Measurements from ENCODE around the gene ALOXE3. TPM values are rescaled to one million over a fixed set of nuclear protein-coding genes. Genes with fewer than 3 reads are reported as not detected.

ALOXE3 gene
- polyA plus RNA-seq, 2 donors = 0.43 to 1.7 TPM

- H3K36me3 ChIP-seq (ENCODE audit: control insufficient read depth in 2 of 2, insufficient read depth in 2 of 2, low read length in 1 of 2) = no peaks in the 10 kb centered on the region
- H3K27ac ChIP-seq (ENCODE audit: low read depth in 2 of 2, low read length in 1 of 2) = peak overlapping the region in 1 of 2 donors; percentile 76
- WGBS, 2 donors = 68 to 72% methylated on average over 4 of the region's 4 CpGs
- H3K4me1 ChIP-seq (ENCODE audit: control insufficient read depth in 2 of 2, insufficient read depth in 2 of 2, low read length in 1 of 2) = peaks cover 0 to 13% of the 10 kb centered on the region in 2 donors
- H3K27me3 ChIP-seq (ENCODE audit: control insufficient read depth in 1 of 2, insufficient read depth in 2 of 2, low read length in 2 of 2) = no peaks in the 10 kb centered on the region
- H3K9me3 ChIP-seq (ENCODE audit: control insufficient read depth in 2 of 2, insufficient read depth in 1 of 2, low read depth in 1 of 2, low read length in 1 of 2) = no peaks in the 10 kb centered on the region
- H3K4me3 ChIP-seq (ENCODE audit: low read depth in 1 of 2, low read length in 2 of 2) = no peak overlapping the region
These were observed 14.8 kb downstream of the ALOXE3 start for GRCh38 chr17:8103549-8103948.

DNA sequence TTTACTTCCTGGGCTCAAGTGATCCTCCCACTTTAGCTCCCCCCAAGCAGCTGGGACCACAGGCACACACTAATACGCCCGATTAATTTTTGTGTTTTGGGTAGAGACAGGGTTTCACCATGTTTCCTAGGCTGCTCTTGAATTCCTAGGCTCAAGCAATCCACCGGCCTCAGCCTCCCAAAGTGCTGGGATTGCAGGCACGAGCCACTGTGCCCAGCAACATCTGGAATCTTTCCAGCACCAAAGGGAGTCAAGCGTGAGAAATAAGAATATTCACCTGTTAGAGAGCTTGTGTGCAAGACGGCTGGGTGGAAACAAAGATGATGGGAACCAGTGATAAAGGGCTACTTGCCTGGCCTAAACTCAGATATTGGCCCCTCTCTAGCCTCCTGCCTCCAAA is 16.6 kb downstream of the ALOXE3 start:
- Histone ChIP-seq H3K4me3 (ENCODE audit: low read depth in 1 of 2, low read length in 2 of 2) (no peak overlapping the region), H3K4me1 (ENCODE audit: control insufficient read depth in 2 of 2, insufficient read depth in 2 of 2, low read length in 1 of 2) (peaks cover 0 to 13% of the 10 kb centered on the region in 2 donors), H3K27me3 (ENCODE audit: control insufficient read depth in 1 of 2, insufficient read depth in 2 of 2, low read length in 2 of 2) (no peaks in the 10 kb centered on the region), H3K9me3 (ENCODE audit: control insufficient read depth in 2 of 2, insufficient read depth in 1 of 2, low read depth in 1 of 2, low read length in 1 of 2) (no peaks in the 10 kb centered on the region), H3K27ac (ENCODE audit: low read depth in 2 of 2, low read length in 1 of 2) (no peak overlapping the region), H3K36me3 (ENCODE audit: control insufficient read depth in 2 of 2, insufficient read depth in 2 of 2, low read length in 1 of 2) (no peaks in the 10 kb centered on the region)
- 67 to 80% methylated on average over 6 of the region's 6 CpGs for WGBS, 2 donors

GRCh38 chr17:8100763-8101162 is 17.6 kb downstream of the ALOXE3 start:
- Histone ChIP-seq H3K4me3 (ENCODE audit: low read depth in 1 of 2, low read length in 2 of 2) (no peak overlapping the region), H3K4me1 (ENCODE audit: control insufficient read depth in 2 of 2, insufficient read depth in 2 of 2, low read length in 1 of 2) (peaks cover 0 to 13% of the 10 kb centered on the region in 2 donors), H3K27me3 (ENCODE audit: control insufficient read depth in 1 of 2, insufficient read depth in 2 of 2, low read length in 2 of 2) (no peaks in the 10 kb centered on the region), H3K27ac (ENCODE audit: low read depth in 2 of 2, low read length in 1 of 2) (no peak overlapping the region), H3K36me3 (ENCODE audit: control insufficient read depth in 2 of 2, insufficient read depth in 2 of 2, low read length in 1 of 2) (no peaks in the 10 kb centered on the region), H3K9me3 (ENCODE audit: control insufficient read depth in 2 of 2, insufficient read depth in 1 of 2, low read depth in 1 of 2, low read length in 1 of 2) (no peaks in the 10 kb centered on the region)
- 83% methylated on average over 2 of the region's 2 CpGs for WGBS, 2 donors

- 36 to 38% methylated on average over 2 of the region's 2 CpGs for WGBS, 2 donors
These were observed 18.2 kb downstream of the ALOXE3 start for GRCh38 chr17:8100111-8100510.

GRCh38 chr17:8096541-8096940 is 21.8 kb downstream of the ALOXE3 start:
- Histone ChIP-seq H3K9me3 (ENCODE audit: control insufficient read depth in 2 of 2, insufficient read depth in 1 of 2, low read depth in 1 of 2, low read length in 1 of 2) (no peaks in the 10 kb centered on the region), H3K27me3 (ENCODE audit: control insufficient read depth in 1 of 2, insufficient read depth in 2 of 2, low read length in 2 of 2) (no peaks in the 10 kb centered on the region), H3K27ac (ENCODE audit: low read depth in 2 of 2, low read length in 1 of 2) (no peak overlapping the region), H3K4me1 (ENCODE audit: control insufficient read depth in 2 of 2, insufficient read depth in 2 of 2, low read length in 1 of 2) (peaks cover 0 to 2% of the 10 kb centered on the region in 2 donors), H3K4me3 (ENCODE audit: low read depth in 1 of 2, low read length in 2 of 2) (no peak overlapping the region), H3K36me3 (ENCODE audit: control insufficient read depth in 2 of 2, insufficient read depth in 2 of 2, low read length in 1 of 2) (no peaks in the 10 kb centered on the region)
- 90 to 93% methylated on average over 8 of the region's 8 CpGs for WGBS, 2 donors

More at GRCh38 chr17:8100111-8100510, 18.2 kb downstream of the ALOXE3 start:
- no peaks in the 10 kb centered on the region for H3K27me3 ChIP-seq (ENCODE audit: control insufficient read depth in 1 of 2, insufficient read depth in 2 of 2, low read length in 2 of 2)
- H3K9me3 ChIP-seq (ENCODE audit: control insufficient read depth in 2 of 2, insufficient read depth in 1 of 2, low read depth in 1 of 2, low read length in 1 of 2) = no peaks in the 10 kb centered on the region
- H3K4me1 ChIP-seq (ENCODE audit: control insufficient read depth in 2 of 2, insufficient read depth in 2 of 2, low read length in 1 of 2) = peaks cover 0 to 13% of the 10 kb centered on the region in 2 donors
- no peak overlapping the region for H3K27ac ChIP-seq (ENCODE audit: low read depth in 2 of 2, low read length in 1 of 2)
- no peak overlapping the region for H3K4me3 ChIP-seq (ENCODE audit: low read depth in 1 of 2, low read length in 2 of 2)
- no peaks in the 10 kb centered on the region for H3K36me3 ChIP-seq (ENCODE audit: control insufficient read depth in 2 of 2, insufficient read depth in 2 of 2, low read length in 1 of 2)

GRCh38 chr17:8095361-8095760 is 23.0 kb downstream of the ALOXE3 start:
- 77 to 81% methylated on average over 6 of the region's 6 CpGs for WGBS, 2 donors
- Histone ChIP-seq H3K27ac (ENCODE audit: low read depth in 2 of 2, low read length in 1 of 2) (no peak overlapping the region), H3K27me3 (ENCODE audit: control insufficient read depth in 1 of 2, insufficient read depth in 2 of 2, low read length in 2 of 2) (no peaks in the 10 kb centered on the region), H3K36me3 (ENCODE audit: control insufficient read depth in 2 of 2, insufficient read depth in 2 of 2, low read length in 1 of 2) (no peaks in the 10 kb centered on the region), H3K4me3 (ENCODE audit: low read depth in 1 of 2, low read length in 2 of 2) (no peak overlapping the region), H3K9me3 (ENCODE audit: control insufficient read depth in 2 of 2, insufficient read depth in 1 of 2, low read depth in 1 of 2, low read length in 1 of 2) (no peaks in the 10 kb centered on the region), H3K4me1 (ENCODE audit: control insufficient read depth in 2 of 2, insufficient read depth in 2 of 2, low read length in 1 of 2) (peaks cover 0 to 2% of the 10 kb centered on the region in 2 donors)

- peaks cover 2 to 6% of the 10 kb centered on the region in 2 donors for H3K4me1 ChIP-seq (ENCODE audit: control insufficient read depth in 2 of 2, insufficient read depth in 2 of 2, low read length in 1 of 2)
- WGBS, 2 donors = 38% methylated on average over 9 of the region's 9 CpGs
- no peaks in the 10 kb centered on the region for H3K27me3 ChIP-seq (ENCODE audit: control insufficient read depth in 1 of 2, insufficient read depth in 2 of 2, low read length in 2 of 2)
- no peaks in the 10 kb centered on the region for H3K9me3 ChIP-seq (ENCODE audit: control insufficient read depth in 2 of 2, insufficient read depth in 1 of 2, low read depth in 1 of 2, low read length in 1 of 2)
- peak overlapping the region in 1 of 2 donors; percentile 87 for H3K27ac ChIP-seq (ENCODE audit: low read depth in 2 of 2, low read length in 1 of 2)
- no peak overlapping the region for H3K4me3 ChIP-seq (ENCODE audit: low read depth in 1 of 2, low read length in 2 of 2)
- H3K36me3 ChIP-seq (ENCODE audit: control insufficient read depth in 2 of 2, insufficient read depth in 2 of 2, low read length in 1 of 2) = no peaks in the 10 kb centered on the region
These were observed 27.2 kb downstream of the ALOXE3 start for GRCh38 chr17:8091033-8091687.

DNA sequence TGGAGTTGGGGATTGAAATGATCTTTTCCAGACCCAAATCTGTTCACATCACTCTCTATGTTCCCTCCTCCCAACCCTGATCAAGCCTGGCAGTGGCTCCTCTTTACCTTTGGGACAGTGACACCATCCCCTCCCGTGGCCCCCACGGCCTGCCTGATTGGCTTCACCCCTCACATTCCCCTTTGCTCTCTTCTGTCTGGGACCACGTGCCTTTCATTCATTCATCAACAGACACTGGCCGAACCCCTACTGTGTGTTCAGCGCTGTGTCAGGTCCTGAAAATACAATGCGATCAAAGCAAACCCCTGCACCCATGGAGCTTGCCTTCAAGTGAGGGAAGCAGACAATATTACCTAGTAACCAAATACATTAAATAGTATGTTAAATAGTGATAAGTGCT is 28.6 kb downstream of the ALOXE3 start:
- H3K27ac ChIP-seq (ENCODE audit: low read depth in 2 of 2, low read length in 1 of 2) = no peak overlapping the region
- no peak overlapping the region for H3K4me3 ChIP-seq (ENCODE audit: low read depth in 1 of 2, low read length in 2 of 2)
- WGBS, 2 donors = 66 to 67% methylated on average over 6 of the region's 6 CpGs
- H3K9me3 ChIP-seq (ENCODE audit: control insufficient read depth in 2 of 2, insufficient read depth in 1 of 2, low read depth in 1 of 2, low read length in 1 of 2) = no peaks in the 10 kb centered on the region
- H3K4me1 ChIP-seq (ENCODE audit: control insufficient read depth in 2 of 2, insufficient read depth in 2 of 2, low read length in 1 of 2) = peaks cover 2 to 6% of the 10 kb centered on the region in 2 donors
- no peaks in the 10 kb centered on the region for H3K36me3 ChIP-seq (ENCODE audit: control insufficient read depth in 2 of 2, insufficient read depth in 2 of 2, low read length in 1 of 2)
- H3K27me3 ChIP-seq (ENCODE audit: control insufficient read depth in 1 of 2, insufficient read depth in 2 of 2, low read length in 2 of 2) = no peaks in the 10 kb centered on the region

DNA sequence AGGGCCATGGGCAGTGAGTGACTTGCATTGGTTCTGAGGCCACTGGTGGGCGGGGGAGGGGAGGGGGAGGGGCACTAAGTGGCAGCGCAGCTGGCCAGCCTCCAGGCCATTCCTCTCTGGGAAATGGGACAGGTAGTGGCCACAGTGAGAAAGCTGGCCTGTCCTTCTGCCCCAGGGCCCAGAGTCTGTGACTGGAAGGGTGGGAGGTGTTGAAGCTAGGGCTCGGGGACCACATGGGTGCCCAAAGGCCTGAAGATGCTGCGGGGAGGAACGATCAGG is 30.4 kb downstream of the ALOXE3 start:
- no peaks in the 10 kb centered on the region for H3K36me3 ChIP-seq (ENCODE audit: control insufficient read depth in 2 of 2, insufficient read depth in 2 of 2, low read length in 1 of 2)
- no peaks in the 10 kb centered on the region for H3K9me3 ChIP-seq (ENCODE audit: control insufficient read depth in 2 of 2, insufficient read depth in 1 of 2, low read depth in 1 of 2, low read length in 1 of 2)
- H3K27ac ChIP-seq (ENCODE audit: low read depth in 2 of 2, low read length in 1 of 2) = peak overlapping the region in 1 of 2 donors; percentile 40
- peaks cover 0 to 6% of the 10 kb centered on the region in 2 donors for H3K4me1 ChIP-seq (ENCODE audit: control insufficient read depth in 2 of 2, insufficient read depth in 2 of 2, low read length in 1 of 2)
- H3K4me3 ChIP-seq (ENCODE audit: low read depth in 1 of 2, low read length in 2 of 2) = no peak overlapping the region
- WGBS, 2 donors = 56 to 66% methylated on average over 5 of the region's 5 CpGs
- no peaks in the 10 kb centered on the region for H3K27me3 ChIP-seq (ENCODE audit: control insufficient read depth in 1 of 2, insufficient read depth in 2 of 2, low read length in 2 of 2)

Data from esophagus (tissue), 2 donors.